Caco-2 (cell line): ENCODE data around the gene NAP1L4. TPM values are rescaled to one million over a fixed set of nuclear protein-coding genes. Genes with fewer than 3 reads are reported as not detected.
A peak's percentile ranks its signal among the peaks of the same experiment; 100 is the strongest.

Experiments used
- BruUV-seq: library from RNA; stranded (reverse); fragments of 400-500 nt; replicated peaks from 2 replicates; lab custom pipeline; 2021; lab: Mats Ljungman, UMichigan
- CTCF ChIA-PET: fragments of 300-600 bp; sonication (Branson Sonifier 250); formaldehyde crosslinking; loops from one replicate; lab custom pipeline; 2022; ENCODE audit warnings: antibody characterized with exemption; lab: Charles Lee
- POLR2A ChIA-PET: fragments of 300-600 bp; sonication (Branson Sonifier 250); formaldehyde crosslinking; loops from one replicate; lab custom pipeline; 2022; ENCODE audit warnings: antibody characterized with exemption; lab: Charles Lee
- DNase-seq, 2 experiments: peaks; one replicate each; pipeline versions ENCODE4 v3.0.0 to v3.0.0-alpha.2; 2020 to 2022
- H3K27me3 ChIP-seq: replicated peaks from 2 replicates; pipeline ENCODE4 v1.6.0; 2011; ENCODE audit warnings: low read length; ENCODE audit not compliant: control insufficient read depth, insufficient read depth
- H3K36me3 ChIP-seq: 2 replicates; pipeline ENCODE4 v1.5.1; 2011; ENCODE audit warnings: low read length; ENCODE audit not compliant: control insufficient read depth, insufficient read depth
- H3K4me1 ChIP-seq: fragments of 250-450 bp; sonication (Bioruptor Pico); 2 replicates; pipeline ENCODE4 v1.5.1; 2020; ENCODE audit warnings: mild to moderate bottlenecking
- H3K4me3 ChIP-seq: 2 replicates; pipeline ENCODE4 v1.5.1; 2011; ENCODE audit warnings: low read depth, mild to moderate bottlenecking, control low read depth, low read length
- H3K9me3 ChIP-seq: fragments of 250-450 bp; sonication (Bioruptor Pico); 2 replicates; pipeline ENCODE4 v1.5.1; 2020; ENCODE audit warnings: mild to moderate bottlenecking, moderate library complexity
- H3K27ac Mint-ChIP-seq: one replicate; pipeline ENCODE4 v1.8.0; 2022; ENCODE audit warnings: mixed read lengths; ENCODE audit not compliant: unreplicated experiment
- H3K27me3 Mint-ChIP-seq: one replicate; pipeline ENCODE4 v1.8.0; 2022; ENCODE audit warnings: mixed read lengths; ENCODE audit not compliant: insufficient read depth, unreplicated experiment
- H3K36me3 Mint-ChIP-seq: one replicate; pipeline ENCODE4 v1.8.0; 2022; ENCODE audit warnings: mild to moderate bottlenecking, mixed read lengths; ENCODE audit not compliant: insufficient read depth, unreplicated experiment
- H3K4me1 Mint-ChIP-seq: one replicate; pipeline ENCODE4 v1.8.0; 2022; ENCODE audit warnings: low read depth, mixed read lengths; ENCODE audit not compliant: unreplicated experiment
- H3K4me3 Mint-ChIP-seq: one replicate; pipeline ENCODE4 v1.8.0; 2022; ENCODE audit warnings: mild to moderate bottlenecking, moderate library complexity, mixed read lengths; ENCODE audit not compliant: unreplicated experiment
- H3K9me3 Mint-ChIP-seq: one replicate; pipeline ENCODE4 v1.8.0; 2022; ENCODE audit warnings: mixed read lengths; ENCODE audit not compliant: unreplicated experiment
- intact Hi-C: fragments of 100-400 bp; cut with micrococcal nuclease; formaldehyde crosslinking; loops from one replicate; pipeline ENCODE4 v1.10.0; 2022; ENCODE audit not compliant: unreplicated experiment
- total RNA-seq: library from RNA; stranded (reverse); gene quantifications from 2 replicates; pipeline ENCODE4 v1.2.3, GENCODE V29; 2022
- TF ChIP-seq, protein P1 (sequence below), 2 experiments: fragments of 200-600 bp in 1 of 2; IDR thresholded peaks; 1 replicate in 1 of 2; 2 replicates in 1 of 2; pipeline versions ENCODE4 v1.5.1 to v1.8.0; 2011 to 2022; ENCODE audit warnings: antibody characterized with exemption in 1 of 2, control low read depth in 1 of 2, inconsistent platforms in 1 of 2, low read depth in 1 of 2, low read length in 1 of 2, mild to moderate bottlenecking in 1 of 2, moderate library complexity in 1 of 2; ENCODE audit not compliant: insufficient read depth in 1 of 2, severe bottlenecking in 1 of 2, unreplicated experiment in 1 of 2

Gene NAP1L4
- total RNA-seq, 1 experiment from 2014 or later: 215 TPM

DNA sequence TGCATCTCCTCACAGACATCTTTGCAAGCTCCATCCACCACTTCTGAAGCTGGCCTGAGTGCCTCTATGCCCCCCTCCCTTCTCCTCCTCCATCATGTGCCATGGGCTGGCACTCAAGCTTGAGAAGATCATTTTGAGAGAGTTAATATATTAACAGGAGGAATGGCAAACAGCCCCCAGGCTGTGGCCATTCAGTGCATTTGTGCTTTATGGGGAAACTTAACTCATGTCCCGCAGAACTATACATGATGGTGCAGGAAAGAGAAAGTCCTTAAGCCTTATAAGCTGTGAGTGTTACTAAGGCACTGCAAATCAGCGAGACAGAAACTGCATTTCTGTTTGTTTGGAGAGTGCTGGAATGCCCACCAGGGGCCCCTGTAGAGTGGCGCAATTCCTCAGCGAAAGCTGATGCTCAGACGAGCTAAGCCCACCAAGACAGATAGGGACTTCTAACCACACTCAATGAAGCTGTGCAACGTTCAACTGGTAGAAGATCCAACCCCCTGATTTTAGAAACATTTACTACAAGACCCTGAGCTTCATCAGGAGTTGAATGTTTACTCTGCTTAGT is 36.1 kb downstream of the NAP1L4 start:
- H3K36me3 Mint-ChIP-seq: peaks cover 98% of the 10 kb centered on the region
- H3K4me3 ChIP-seq: no peak overlapping the region
- H3K4me3 Mint-ChIP-seq: no peak overlapping the region
- DNase-seq: no peak
- H3K9me3 ChIP-seq: no peaks in the 10 kb centered on the region
- H3K4me1 Mint-ChIP-seq: peaks cover 7% of the 10 kb centered on the region
- peaks cover 19% of the 10 kb centered on the region for H3K36me3 ChIP-seq
- TF ChIP-seq, protein P1, sequence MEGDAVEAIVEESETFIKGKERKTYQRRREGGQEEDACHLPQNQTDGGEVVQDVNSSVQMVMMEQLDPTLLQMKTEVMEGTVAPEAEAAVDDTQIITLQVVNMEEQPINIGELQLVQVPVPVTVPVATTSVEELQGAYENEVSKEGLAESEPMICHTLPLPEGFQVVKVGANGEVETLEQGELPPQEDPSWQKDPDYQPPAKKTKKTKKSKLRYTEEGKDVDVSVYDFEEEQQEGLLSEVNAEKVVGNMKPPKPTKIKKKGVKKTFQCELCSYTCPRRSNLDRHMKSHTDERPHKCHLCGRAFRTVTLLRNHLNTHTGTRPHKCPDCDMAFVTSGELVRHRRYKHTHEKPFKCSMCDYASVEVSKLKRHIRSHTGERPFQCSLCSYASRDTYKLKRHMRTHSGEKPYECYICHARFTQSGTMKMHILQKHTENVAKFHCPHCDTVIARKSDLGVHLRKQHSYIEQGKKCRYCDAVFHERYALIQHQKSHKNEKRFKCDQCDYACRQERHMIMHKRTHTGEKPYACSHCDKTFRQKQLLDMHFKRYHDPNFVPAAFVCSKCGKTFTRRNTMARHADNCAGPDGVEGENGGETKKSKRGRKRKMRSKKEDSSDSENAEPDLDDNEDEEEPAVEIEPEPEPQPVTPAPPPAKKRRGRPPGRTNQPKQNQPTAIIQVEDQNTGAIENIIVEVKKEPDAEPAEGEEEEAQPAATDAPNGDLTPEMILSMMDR (IDR thresholded peaks at IDR 0.05; ENCODE audit: insufficient read depth in 1 of 2, low read depth in 1 of 2, low read length in 1 of 2, severe bottlenecking in 1 of 2, unreplicated experiment in 1 of 2): no peak
- H3K27me3 ChIP-seq: no peaks in the 10 kb centered on the region
- H3K9me3 Mint-ChIP-seq: no peaks in the 10 kb centered on the region
- H3K4me1 ChIP-seq: no peaks in the 10 kb centered on the region
- intact Hi-C loops: no loop called here
- H3K27ac Mint-ChIP-seq: peak overlapping the region; percentile 31
- no TSS peak for BruUV-seq
- CTCF ChIA-PET: interaction anchor here (0.5 to 0.7 kb wide), 2 partner anchors 28 to 57 kb away, joined by 3 read pairs; no protein-coding TSS in a partner anchor
- POLR2A ChIA-PET: no interaction called here
- H3K27me3 Mint-ChIP-seq: no peaks in the 10 kb centered on the region

DNA sequence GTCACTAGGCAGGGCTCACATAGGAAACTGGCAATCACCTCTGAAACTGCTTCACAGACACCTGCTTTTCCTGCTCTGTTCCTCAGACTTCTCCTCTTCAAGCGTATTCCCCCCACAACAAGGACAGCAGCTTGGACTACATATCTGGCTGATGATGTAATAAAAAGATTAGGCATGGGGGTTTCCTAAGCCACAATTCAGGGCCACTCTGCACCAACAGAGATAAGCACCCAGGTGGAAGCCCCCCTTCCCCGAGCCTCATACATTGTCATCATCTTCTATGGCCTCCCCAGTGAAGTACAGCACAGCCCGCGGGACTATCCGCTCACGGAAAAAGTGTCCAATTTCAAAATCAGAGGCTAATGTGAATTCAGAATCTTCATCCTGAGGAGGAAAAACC is 37.9 kb downstream of the NAP1L4 start:
- TF ChIP-seq, protein P1 (IDR thresholded peaks at IDR 0.05; ENCODE audit: insufficient read depth in 1 of 2, low read depth in 1 of 2, low read length in 1 of 2, severe bottlenecking in 1 of 2, unreplicated experiment in 1 of 2): no peak
- Histone ChIP-seq H3K9me3 (no peaks in the 10 kb centered on the region), H3K27me3 (no peaks in the 10 kb centered on the region), H3K36me3 (peaks cover 16% of the 10 kb centered on the region), H3K4me3 (no peak overlapping the region), H3K4me1 (no peaks in the 10 kb centered on the region)
- Mint-ChIP-seq H3K27me3 (no peaks in the 10 kb centered on the region), H3K9me3 (no peaks in the 10 kb centered on the region), H3K4me1 (peaks cover 19% of the 10 kb centered on the region), H3K4me3 (no peak overlapping the region), H3K36me3 (peaks cover 96% of the 10 kb centered on the region), H3K27ac (peak overlapping the region; percentile 64)
- BruUV-seq: no TSS peak
- DNase-seq: no peak
- ChIA-PET CTCF (interaction anchor here (1.2 kb wide), 1 partner anchor 67 kb away, joined by 3 read pairs; no protein-coding TSS in a partner anchor), POLR2A (no interaction called here)
- intact Hi-C loops: no loop called here

DNA sequence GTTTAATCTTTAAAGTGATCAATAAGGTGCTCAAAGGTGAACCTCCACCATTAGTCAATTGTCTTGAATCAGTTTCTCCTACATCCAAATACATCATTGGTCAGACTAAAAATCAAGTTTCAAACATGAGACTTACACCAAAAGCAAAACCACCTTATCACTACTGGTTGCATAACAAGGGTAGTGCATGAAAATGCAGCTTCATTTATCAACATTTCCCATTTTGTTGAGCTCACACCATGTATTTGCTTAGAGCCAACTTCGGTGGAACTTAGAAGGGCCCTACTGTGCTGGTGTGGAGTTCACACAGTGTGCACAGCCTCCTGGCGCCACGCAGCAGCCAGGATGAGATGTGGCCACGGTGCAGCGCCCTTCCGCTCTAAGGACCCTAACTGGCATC is 39.8 kb downstream of the NAP1L4 start:
- ChIA-PET CTCF (no interaction called here), POLR2A (no interaction called here)
- no peaks in the 10 kb centered on the region for H3K4me1 ChIP-seq
- H3K36me3 ChIP-seq: peaks cover 19% of the 10 kb centered on the region
- DNase-seq: no peak
- Mint-ChIP-seq H3K36me3 (peaks cover 99% of the 10 kb centered on the region), H3K27ac (no peak overlapping the region), H3K4me1 (peaks cover 23% of the 10 kb centered on the region), H3K27me3 (no peaks in the 10 kb centered on the region), H3K9me3 (no peaks in the 10 kb centered on the region), H3K4me3 (no peak overlapping the region)
- no peaks in the 10 kb centered on the region for H3K27me3 ChIP-seq
- no peak overlapping the region for H3K4me3 ChIP-seq
- BruUV-seq: no TSS peak
- TF ChIP-seq, protein P1 (IDR thresholded peaks at IDR 0.05; ENCODE audit: insufficient read depth in 1 of 2, low read depth in 1 of 2, low read length in 1 of 2, severe bottlenecking in 1 of 2, unreplicated experiment in 1 of 2): no peak
- intact Hi-C loops: no loop called here
- no peaks in the 10 kb centered on the region for H3K9me3 ChIP-seq
